ENCODE measurements around the gene VAPB. TPM values are rescaled to one million over a fixed set of nuclear protein-coding genes. Genes with fewer than 3 reads are reported as not detected.

VAPB gene
- total RNA-seq, 2 donors from 2014 or later: 53.5 to 63.3 TPM

DNA sequence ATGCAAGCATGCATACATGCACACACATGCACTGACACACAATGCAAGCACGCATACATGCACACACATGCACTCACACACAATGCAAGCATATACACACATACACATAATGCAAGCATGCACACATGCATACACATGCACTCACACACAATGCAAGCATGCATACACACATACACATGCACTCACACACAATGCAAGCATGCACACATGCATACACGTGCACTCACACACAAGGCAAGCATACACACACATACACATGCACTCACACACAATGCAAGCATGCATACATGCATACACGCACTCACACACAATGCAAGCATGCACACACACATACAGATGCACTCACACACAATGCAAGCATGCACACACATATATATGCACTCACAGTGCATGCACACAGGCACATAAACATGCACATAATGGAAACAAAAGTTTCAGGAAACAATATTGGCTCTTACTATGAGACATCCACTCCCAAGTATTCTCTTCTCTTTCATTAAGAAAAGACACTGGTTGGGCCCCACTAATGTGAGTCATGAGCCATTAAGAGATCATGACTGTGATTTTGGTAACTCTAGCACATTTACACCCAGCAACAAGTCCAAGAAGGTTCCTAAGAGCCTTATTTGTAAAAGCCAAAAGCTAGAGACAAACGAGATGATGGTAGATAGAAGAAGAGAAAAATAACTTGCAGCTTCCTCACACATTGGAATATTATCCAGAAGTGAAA lies 103.9 kb downstream of the VAPB start:
- intact Hi-C loops (cut with DNase I, micrococcal nuclease): no loop called here
- DNase-seq (no peak), ATAC-seq (no peak)

- DNase-seq (no peak), ATAC-seq (no peak)
- intact Hi-C loops (cut with DNase I, micrococcal nuclease): no loop called here
Observed at GRCh38 chr20:58494923-58495622, 106.0 kb downstream of the VAPB start.

DNA sequence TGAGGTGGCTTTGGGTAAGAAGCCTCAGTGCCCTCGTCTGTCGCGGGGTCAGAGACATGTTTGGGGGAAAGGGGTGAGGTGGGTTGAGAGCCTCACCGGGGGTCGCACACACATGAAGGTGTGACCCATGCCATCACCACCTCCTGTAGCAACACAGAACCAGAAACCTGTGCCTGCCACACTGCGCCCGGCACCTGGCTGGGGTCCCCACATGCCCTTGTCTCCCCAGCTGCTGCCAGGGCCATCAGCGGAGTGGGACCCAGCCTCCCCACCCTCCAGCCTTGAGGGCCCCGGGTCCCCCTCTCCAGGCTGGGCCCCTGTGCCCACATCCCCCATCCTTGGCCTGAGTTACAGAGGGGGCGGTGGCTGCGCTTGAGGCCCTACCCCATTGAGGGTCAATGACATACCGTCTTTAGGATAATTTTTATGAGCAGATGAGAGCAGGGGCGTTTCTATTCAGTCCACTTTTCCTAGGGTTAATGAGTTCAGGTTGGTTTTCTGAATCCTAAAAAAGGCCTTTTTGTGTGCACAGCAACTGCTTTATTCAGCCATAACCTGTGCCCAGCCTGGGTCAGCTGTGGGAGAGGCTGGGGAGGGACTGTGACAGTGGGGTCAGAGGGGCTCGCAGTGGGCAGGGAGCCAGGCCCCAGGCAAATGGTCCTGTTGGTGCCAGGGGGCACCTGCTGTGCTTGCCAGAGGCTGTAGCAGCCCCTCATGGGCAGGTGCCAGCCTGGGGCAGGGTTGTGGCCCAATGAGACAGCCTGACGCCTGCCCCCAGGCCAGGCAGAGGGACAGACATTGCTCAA lies 106.8 kb downstream of the VAPB start:
- ATAC-seq (no peak), DNase-seq (no peak)
- intact Hi-C loops (cut with DNase I, micrococcal nuclease): no loop called here

DNA sequence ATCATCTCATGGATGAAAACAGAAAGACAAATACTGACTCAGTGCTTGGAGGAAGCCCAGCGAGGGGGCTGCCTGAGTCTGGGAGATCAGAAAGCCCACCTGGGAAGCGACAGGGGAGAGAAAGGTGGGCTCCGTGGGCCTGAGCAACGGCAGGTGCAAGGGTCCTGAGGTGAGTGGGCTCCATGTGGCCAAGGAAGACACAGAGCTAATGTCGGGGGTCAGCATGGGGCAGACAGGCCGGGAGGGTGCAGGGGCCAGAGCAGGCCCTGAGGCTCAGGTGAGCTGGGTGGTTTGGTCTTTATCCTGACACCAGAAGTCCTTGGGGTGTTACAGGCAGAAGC lies 107.4 kb downstream of the VAPB start:
- DNase-seq (no peak), ATAC-seq (no peak)
- intact Hi-C loops (cut with DNase I, micrococcal nuclease): no loop called here

GRCh38 chr20:58497076-58497641 lies 108.1 kb downstream of the VAPB start:
- intact Hi-C loops (cut with DNase I, micrococcal nuclease): no loop called here
- DNase-seq (no peak), ATAC-seq (no peak)

- DNase-seq: no peak
- intact Hi-C loops (cut with DNase I, micrococcal nuclease): no loop called here
Observed at GRCh38 chr20:58497724-58498469, 108.9 kb downstream of the VAPB start.

GRCh38 chr20:58498470-58499068 lies 109.5 kb downstream of the VAPB start:
- intact Hi-C loops (cut with DNase I, micrococcal nuclease): no loop called here
- ATAC-seq (peak; percentile 78), DNase-seq (peak in 1 of 2 donors; percentile 19)

More at GRCh38 chr20:58497724-58498469, 108.9 kb downstream of the VAPB start:
- ATAC-seq: no peak

GRCh38 chr20:58500256-58500655 lies 111.2 kb downstream of the VAPB start:
- intact Hi-C loops (cut with DNase I, micrococcal nuclease): no loop called here
- DNase-seq (no peak), ATAC-seq (no peak)

Other genes with a start within 250 kb of the VAPB start
- not detected for gene ANKRD60, start 160.6 kb upstream of the VAPB start, total RNA-seq
- 10 to 100 TPM; 22.4 to 27.4 TPM for gene RAB22A, start 79.5 kb upstream of the VAPB start, total RNA-seq
- gene APCDD1L, start 126.2 kb downstream of the VAPB start, total RNA-seq: under 1 TPM; 0.40 to 0.50 TPM